ENCODE measurements around the gene DCDC2C.
"Not testable (repeated sequence)": the region's sequence is repeated elsewhere in the genome, so short reads cannot be mapped to it uniquely, and the experiment has no call there.

DCDC2C gene

GRCh38 chr2:3703236-3703756 lies at the start of gene DCDC2C:
Gene DCDC2C (plus strand): TSS chr2:3703575. CDS start chr2:3703752, 177 bp downstream.
- DNase-seq, result no peak

GRCh38 chr2:3654011-3654410 lies 49.4 kb upstream of the DCDC2C start:
- no peak for DNase-seq

- DNase-seq, result no peak
These were observed 48.7 kb upstream of the DCDC2C start for GRCh38 chr2:3654531-3655225.

- no peak for DNase-seq
These were observed 47.3 kb upstream of the DCDC2C start for GRCh38 chr2:3655871-3656761.

- no peak for DNase-seq
These were observed 46.3 kb upstream of the DCDC2C start for GRCh38 chr2:3656762-3657721.

- no peak for DNase-seq
These were observed 45.5 kb upstream of the DCDC2C start, which contains the start of gene ALLC for GRCh38 chr2:3657881-3658280. Gene ALLC (plus strand): TSS chr2:3658200. CDS start chr2:3671158, 12,958 bp downstream.

- DNase-seq, result no peak
These were observed 43.6 kb upstream of the DCDC2C start for GRCh38 chr2:3659447-3660432.

GRCh38 chr2:3660640-3661039 lies 42.7 kb upstream of the DCDC2C start:
- DNase-seq, result not testable (repeated sequence)

GRCh38 chr2:3661149-3661660 lies 42.2 kb upstream of the DCDC2C start:
- DNase-seq, result no peak

- DNase-seq, result no peak
These were observed 41.1 kb upstream of the DCDC2C start for GRCh38 chr2:3662239-3662638.

GRCh38 chr2:3664118-3664517 lies 39.3 kb upstream of the DCDC2C start:
- no peak for DNase-seq

GRCh38 chr2:3664925-3665324 lies 38.5 kb upstream of the DCDC2C start:
- no peak for DNase-seq

GRCh38 chr2:3665886-3666612 lies 37.3 kb upstream of the DCDC2C start:
- no peak for DNase-seq

GRCh38 chr2:3666613-3666975 lies 36.8 kb upstream of the DCDC2C start:
- DNase-seq, result no peak

GRCh38 chr2:3667151-3667631 lies 36.2 kb upstream of the DCDC2C start:
- DNase-seq, result no peak

GRCh38 chr2:3669656-3670055 lies 33.7 kb upstream of the DCDC2C start:
- no peak for DNase-seq

GRCh38 chr2:3670376-3670775 lies 33.0 kb upstream of the DCDC2C start:
- DNase-seq, result no peak

GRCh38 chr2:3670941-3671340 lies 32.4 kb upstream of the DCDC2C start:
- no peak for DNase-seq

GRCh38 chr2:3672861-3673678 lies 30.3 kb upstream of the DCDC2C start:
- no peak for DNase-seq
